HAP-1 (cell line): ENCODE results near the gene GAL3ST3.

Source experiments
- DNase-seq, 2 experiments: peaks; one replicate each; pipeline ENCODE4 v3.0.0-alpha.2; 2016 to 2020; ENCODE audit warnings: low spot score in 2 of 2
- H3K27me3 ChIP-seq: fragments of 250-450 bp; sonication (Bioruptor Pico); 2 replicates; pipeline ENCODE4 v1.5.1; 2020; ENCODE audit warnings: low read depth, mild to moderate bottlenecking, moderate library complexity
- H3K36me3 ChIP-seq: fragments of 250-450 bp; sonication (Bioruptor Pico); replicated peaks from 2 replicates; pipeline ENCODE4 v1.5.1; 2020; ENCODE audit warnings: mild to moderate bottlenecking
- H3K4me1 ChIP-seq: fragments of 250-450 bp; sonication (Bioruptor Pico); 2 replicates; pipeline ENCODE4 v1.5.1; 2020; ENCODE audit warnings: mild to moderate bottlenecking
- H3K4me3 ChIP-seq: fragments of 250-450 bp; sonication (Bioruptor Pico); 2 replicates; pipeline ENCODE4 v1.5.1; 2020; ENCODE audit warnings: mild to moderate bottlenecking, moderate library complexity
- H3K9me3 ChIP-seq: fragments of 250-450 bp; sonication (Bioruptor Pico); 2 replicates; pipeline ENCODE4 v1.5.1; 2020; ENCODE audit warnings: mild to moderate bottlenecking, moderate library complexity
- in situ Hi-C: fragments of 300-500 bp; cut with MboI; formaldehyde crosslinking; loops from 3 replicates; pipeline ENCODE4 v1.14.3; 2020; ENCODE audit warnings: low sequenced_read_pairs, inconsistent platforms, mixed read lengths

The GAL3ST3 gene

DNA sequence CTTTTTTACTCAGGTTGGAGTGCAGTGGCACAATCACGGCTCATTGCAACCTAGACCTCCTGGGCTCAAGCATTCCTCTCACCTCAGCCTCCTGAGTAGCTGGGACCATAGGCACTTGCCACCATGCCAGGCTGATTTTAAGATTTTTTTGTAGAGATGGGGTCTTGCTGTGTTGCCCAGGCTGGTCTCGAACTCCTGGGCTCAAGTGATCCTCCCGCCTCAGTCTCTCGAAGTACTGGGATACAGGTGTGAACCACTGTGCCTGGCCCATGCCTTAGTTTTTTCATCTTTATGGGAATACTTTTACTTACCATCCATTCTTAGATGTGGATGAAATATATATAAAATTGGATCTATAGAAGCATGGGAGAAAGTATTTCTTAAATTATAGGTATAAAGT, 26.3 kb upstream of the GAL3ST3 start:
- in situ Hi-C loops = no loop called here
- no peak for DNase-seq
- H3K9me3 ChIP-seq = no peaks in the 10 kb centered on the region
- H3K4me1 ChIP-seq = peaks cover 7% of the 10 kb centered on the region; the same call in 1 of the 2 replicates
- H3K36me3 ChIP-seq = no peaks in the 10 kb centered on the region; the same call in 1 of the 2 replicates
- no peaks in the 10 kb centered on the region for H3K27me3 ChIP-seq
- H3K4me3 ChIP-seq = no peak overlapping the region

GRCh38 chr11:66073669-66074068, 24.7 kb upstream of the GAL3ST3 start:
- in situ Hi-C loops = no loop called here
- H3K27me3 ChIP-seq = no peaks in the 10 kb centered on the region

DNA sequence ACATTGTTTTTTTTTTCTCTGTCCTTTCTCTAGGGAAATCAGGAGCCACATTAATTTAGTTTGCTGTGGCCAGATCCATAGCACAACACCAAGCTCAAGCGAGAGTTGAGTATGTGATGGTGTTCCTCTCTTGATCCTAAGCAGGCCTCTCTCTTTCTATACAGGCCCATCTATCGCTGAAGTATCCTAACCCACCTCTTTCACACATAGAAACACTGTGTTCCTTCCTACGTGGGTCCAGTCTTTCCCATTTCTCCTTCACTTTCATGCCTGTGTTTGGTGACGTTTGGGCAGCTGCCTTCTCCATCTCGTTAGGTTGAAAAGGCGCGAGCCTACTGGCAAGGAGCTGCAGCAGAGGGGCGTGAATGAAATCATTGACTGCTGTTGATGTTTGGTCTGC, 23.6 kb upstream of the GAL3ST3 start:
- no peak overlapping the region for H3K4me3 ChIP-seq
- no peaks in the 10 kb centered on the region for H3K27me3 ChIP-seq
- peaks cover 20% of the 10 kb centered on the region for H3K36me3 ChIP-seq
- in situ Hi-C loops = no loop called here
- peaks cover 7% of the 10 kb centered on the region; the same call in 1 of the 2 replicates for H3K4me1 ChIP-seq
- no peak for DNase-seq
- no peaks in the 10 kb centered on the region for H3K9me3 ChIP-seq

More at GRCh38 chr11:66073669-66074068, 24.7 kb upstream of the GAL3ST3 start:
- peaks cover 7% of the 10 kb centered on the region; the same call in 1 of the 2 replicates for H3K4me1 ChIP-seq
- no peak overlapping the region for H3K4me3 ChIP-seq
- DNase-seq = no peak
- peaks cover 8% of the 10 kb centered on the region for H3K36me3 ChIP-seq
- no peaks in the 10 kb centered on the region for H3K9me3 ChIP-seq

GRCh38 chr11:66072081-66072480, 23.1 kb upstream of the GAL3ST3 start:
- Histone ChIP-seq H3K4me3 (no peak overlapping the region), H3K4me1 (peaks cover 7% of the 10 kb centered on the region; the same call in 1 of the 2 replicates), H3K36me3 (peaks cover 24% of the 10 kb centered on the region), H3K9me3 (no peaks in the 10 kb centered on the region), H3K27me3 (no peaks in the 10 kb centered on the region)
- DNase-seq = no peak
- in situ Hi-C loops = no loop called here

DNA sequence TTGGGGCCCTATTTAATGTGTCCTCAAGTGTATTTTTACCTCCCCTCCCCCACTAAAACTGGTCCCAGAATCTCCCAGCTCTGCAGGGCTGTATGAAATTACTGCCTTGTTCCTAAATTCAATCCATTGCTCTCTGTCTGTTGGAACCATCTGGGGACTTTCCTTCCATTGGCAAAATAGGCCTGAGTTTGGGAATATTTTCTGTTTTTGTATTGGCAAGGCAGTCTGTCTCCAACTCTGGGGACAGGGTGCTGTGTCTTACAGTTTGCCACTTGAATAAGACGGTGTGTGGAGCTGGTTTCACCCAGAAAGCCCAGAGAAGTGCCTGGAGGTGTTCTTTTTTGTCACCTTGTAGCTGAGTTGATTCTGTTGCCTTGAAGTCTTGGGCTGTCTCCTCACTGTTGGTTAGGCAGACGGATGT, 22.4 kb upstream of the GAL3ST3 start:
- Histone ChIP-seq H3K4me3 (peak overlapping the region; percentile 50), H3K27me3 (no peaks in the 10 kb centered on the region), H3K9me3 (no peaks in the 10 kb centered on the region), H3K36me3 (peaks cover 31% of the 10 kb centered on the region), H3K4me1 (peaks cover 7% of the 10 kb centered on the region; the same call in 1 of the 2 replicates)
- DNase-seq = no peak
- in situ Hi-C loops = no loop called here

GRCh38 chr11:66070604-66071380, 21.8 kb upstream of the GAL3ST3 start:
- Histone ChIP-seq H3K27me3 (no peaks in the 10 kb centered on the region), H3K36me3 (peaks cover 37% of the 10 kb centered on the region), H3K4me3 (peak overlapping the region; percentile 50), H3K4me1 (peaks cover 7% of the 10 kb centered on the region; the same call in 1 of the 2 replicates), H3K9me3 (no peaks in the 10 kb centered on the region)
- peak; percentile 7 to 64 for DNase-seq
- in situ Hi-C loops = no loop called here

GRCh38 chr11:66069715-66070603, 21.0 kb upstream of the GAL3ST3 start, which contains the start of gene PACS1:
Gene PACS1, plus strand, starts transcription at chr11:66070272. Its CDS starts 215 bp downstream, at chr11:66070487.
- peak within 1 kb of the TSS; percentile 50 for H3K4me3 ChIP-seq
- no peaks in the 10 kb centered on the region for H3K27me3 ChIP-seq
- in situ Hi-C loops = no loop called here
- H3K4me1 ChIP-seq = peaks cover 7% of the 10 kb centered on the region; the same call in 1 of the 2 replicates
- H3K36me3 ChIP-seq = peaks cover 46% of the 10 kb centered on the region
- no peaks in the 10 kb centered on the region for H3K9me3 ChIP-seq
- DNase-seq = peak; percentile 32 to 70

DNA sequence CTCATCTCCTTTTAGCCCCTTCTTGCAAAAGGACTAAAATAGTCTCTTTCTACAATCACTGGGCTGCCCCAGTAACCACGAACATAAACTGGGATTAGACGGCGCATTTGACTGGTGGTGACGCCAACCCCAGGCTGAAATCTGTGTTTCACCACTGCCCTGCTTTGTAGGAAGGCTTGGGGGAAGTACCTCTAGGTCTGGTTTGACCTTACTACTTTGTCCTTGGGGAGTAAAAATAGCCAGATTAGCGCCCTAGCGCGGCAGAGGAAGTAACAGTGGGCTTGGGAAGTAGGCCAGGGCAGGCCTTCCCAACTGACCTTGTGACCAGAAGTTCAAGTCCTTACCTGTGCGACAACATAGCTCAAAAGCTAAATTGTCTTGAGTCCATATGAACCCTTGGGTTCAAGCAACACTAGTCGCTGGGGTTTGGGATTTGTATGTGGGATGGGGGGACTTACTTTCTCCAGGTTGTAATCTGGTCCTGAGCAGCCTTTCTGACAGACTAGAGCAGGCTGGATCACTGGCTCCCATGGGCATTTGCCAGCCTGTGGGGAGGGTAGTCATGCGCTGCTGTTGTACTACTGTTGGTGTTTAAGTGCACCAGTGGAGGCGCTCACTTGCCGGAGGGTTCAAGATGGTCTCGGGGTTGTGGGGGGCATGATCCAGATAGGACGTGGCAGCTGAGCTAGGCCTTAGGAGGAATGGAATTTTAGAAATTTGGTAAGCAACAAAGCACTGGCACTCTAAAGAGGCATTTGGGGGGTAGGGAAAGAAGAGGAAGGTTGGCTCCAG, 20.2 kb upstream of the GAL3ST3 start:
- Histone ChIP-seq H3K36me3 (peaks cover 54% of the 10 kb centered on the region), H3K4me3 (peak overlapping the region; percentile 34), H3K9me3 (no peaks in the 10 kb centered on the region), H3K27me3 (no peaks in the 10 kb centered on the region), H3K4me1 (peaks cover 7% of the 10 kb centered on the region; the same call in 1 of the 2 replicates)
- no peak for DNase-seq
- in situ Hi-C loops = no loop called here

DNA sequence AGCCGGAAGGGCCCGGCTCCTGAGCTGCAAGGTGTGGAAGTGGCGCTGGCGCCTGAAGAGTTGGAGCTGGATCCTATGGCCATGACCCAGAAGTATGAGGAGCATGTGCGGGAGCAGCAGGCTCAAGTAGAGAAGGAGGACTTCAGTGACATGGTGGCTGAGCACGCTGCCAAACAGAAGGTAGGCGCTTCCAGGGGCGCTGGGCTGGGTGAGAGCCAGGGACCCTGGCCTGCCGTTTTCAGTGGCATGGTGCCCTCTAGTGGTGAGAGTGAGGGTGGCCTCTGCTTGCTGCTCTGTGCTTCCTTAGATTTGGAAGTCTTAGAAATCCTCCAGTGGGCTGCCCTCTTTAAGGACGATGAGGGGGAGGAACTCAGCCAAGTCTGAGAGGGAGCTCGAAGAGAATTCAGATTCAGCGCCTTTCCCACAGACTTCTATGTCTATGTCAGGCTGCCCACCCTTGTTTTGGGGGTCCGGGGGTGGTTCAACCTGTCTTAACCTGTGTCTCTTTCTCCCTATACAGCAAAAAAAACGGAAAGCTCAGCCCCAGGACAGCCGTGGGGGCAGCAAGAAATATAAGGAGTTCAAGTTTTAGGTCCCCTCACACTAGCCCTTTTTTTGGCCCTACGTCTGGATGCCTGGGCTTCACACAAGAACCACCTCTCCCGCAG, 19.3 kb upstream of the GAL3ST3 start:
- Histone ChIP-seq H3K4me3 (no peak overlapping the region), H3K27me3 (no peaks in the 10 kb centered on the region), H3K4me1 (peaks cover 7% of the 10 kb centered on the region; the same call in 1 of the 2 replicates), H3K36me3 (peaks cover 62% of the 10 kb centered on the region), H3K9me3 (no peaks in the 10 kb centered on the region)
- peak; percentile 60 to 90 for DNase-seq
- in situ Hi-C loops = no loop called here

DNA sequence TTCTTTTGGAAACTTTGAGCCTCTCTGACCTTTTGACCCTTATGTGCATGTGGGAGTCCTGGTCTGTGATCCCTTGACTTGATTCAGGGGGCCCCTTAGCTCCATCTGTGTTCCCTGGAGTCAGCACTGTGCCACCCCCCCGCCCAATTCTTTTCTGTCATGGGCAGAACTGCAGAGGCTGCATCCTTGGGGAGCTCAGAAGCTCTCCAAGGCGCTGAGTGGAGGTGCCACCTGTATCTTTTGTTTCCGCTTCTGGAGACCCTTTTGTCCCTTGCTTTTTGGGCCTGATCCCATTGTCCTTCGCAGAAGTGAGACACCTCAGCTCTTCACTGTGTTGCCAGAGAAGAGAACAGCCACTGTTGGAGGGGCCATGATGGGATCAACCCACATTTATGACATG, 18.7 kb upstream of the GAL3ST3 start:
- Histone ChIP-seq H3K9me3 (no peaks in the 10 kb centered on the region), H3K4me1 (0 out of 2 replicates have a peak, but pooled peaks cover 2% of the 10 kb centered on the region), H3K4me3 (no peak overlapping the region), H3K36me3 (peaks cover 69% of the 10 kb centered on the region), H3K27me3 (no peaks in the 10 kb centered on the region)
- no peak for DNase-seq
- in situ Hi-C loops = no loop called here

DNA sequence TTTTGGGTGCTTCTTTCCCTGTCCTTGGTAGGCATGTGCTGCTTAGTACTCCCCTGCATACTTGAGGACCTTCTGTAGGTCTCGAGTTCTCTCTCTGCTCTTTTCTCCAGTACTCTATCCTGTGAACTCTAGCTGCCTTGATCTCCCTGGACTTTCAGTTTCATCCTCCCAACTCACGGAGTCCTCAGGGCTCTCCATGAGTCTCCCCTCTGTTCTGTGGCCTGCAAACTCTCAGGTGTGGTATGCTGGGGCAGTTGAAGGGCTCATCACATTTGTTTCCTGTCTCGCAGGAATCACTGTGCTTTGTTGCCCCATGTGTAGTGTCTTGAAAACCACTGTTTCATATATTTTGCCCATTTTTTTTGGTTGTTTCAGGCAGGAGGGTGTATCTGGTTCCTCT, 17.8 kb upstream of the GAL3ST3 start:
- in situ Hi-C loops = no loop called here
- Histone ChIP-seq H3K36me3 (peaks cover 76% of the 10 kb centered on the region), H3K4me3 (no peak overlapping the region), H3K9me3 (no peaks in the 10 kb centered on the region), H3K27me3 (no peaks in the 10 kb centered on the region), H3K4me1 (no peaks in the 10 kb centered on the region)
- DNase-seq = no peak

DNA sequence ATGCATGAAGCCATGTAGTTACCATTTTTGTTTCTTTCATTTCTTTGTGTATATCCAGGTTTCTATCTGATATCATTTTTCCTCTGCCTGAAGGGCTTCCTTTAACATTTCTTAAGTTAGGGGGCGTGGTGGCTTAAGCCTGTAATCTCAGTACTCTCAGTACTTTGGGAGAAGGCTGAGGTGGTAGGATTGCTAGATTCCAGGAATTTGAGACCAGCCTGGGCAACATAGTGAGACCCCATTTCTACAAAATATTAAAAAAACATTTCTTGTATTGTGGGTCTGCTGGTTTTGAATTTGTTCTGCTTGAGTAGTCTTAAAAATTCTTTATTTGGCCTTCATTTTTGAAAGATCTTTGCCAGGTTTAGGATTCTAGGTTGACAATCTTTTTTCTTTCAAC, 15.6 kb upstream of the GAL3ST3 start:
- H3K4me3 ChIP-seq = no peak overlapping the region
- H3K27me3 ChIP-seq = no peaks in the 10 kb centered on the region
- no peaks in the 10 kb centered on the region for H3K4me1 ChIP-seq
- H3K36me3 ChIP-seq = peaks cover 98% of the 10 kb centered on the region
- DNase-seq = no peak
- no peaks in the 10 kb centered on the region for H3K9me3 ChIP-seq
- in situ Hi-C loops = no loop called here

GRCh38 chr11:66063900-66064299, 14.9 kb upstream of the GAL3ST3 start:
- in situ Hi-C loops = no loop called here
- Histone ChIP-seq H3K4me1 (no peaks in the 10 kb centered on the region), H3K27me3 (no peaks in the 10 kb centered on the region), H3K36me3 (peaks cover 98% of the 10 kb centered on the region), H3K4me3 (no peak overlapping the region), H3K9me3 (no peaks in the 10 kb centered on the region)
- no peak for DNase-seq
